Stimulated activated CD8-positive, alpha-beta memory T cell treated with anti-CD3 and anti-CD28 coated beads, Interleukin-7, amount 100 ng/mL, for 4 hours (primary cell): ENCODE results near the gene ACVR2B.

Source experiments
- DNase-seq, 2 donors: peaks; one replicate each; pipeline ENCODE4 v3.0.0-alpha.2; 2020; ENCODE audit warnings: low read depth in 2 of 2

ACVR2B gene

GRCh38 chr3:38458796-38459498 lies 5.3 kb downstream of the ACVR2B start:
- DNase-seq: no peak

DNA sequence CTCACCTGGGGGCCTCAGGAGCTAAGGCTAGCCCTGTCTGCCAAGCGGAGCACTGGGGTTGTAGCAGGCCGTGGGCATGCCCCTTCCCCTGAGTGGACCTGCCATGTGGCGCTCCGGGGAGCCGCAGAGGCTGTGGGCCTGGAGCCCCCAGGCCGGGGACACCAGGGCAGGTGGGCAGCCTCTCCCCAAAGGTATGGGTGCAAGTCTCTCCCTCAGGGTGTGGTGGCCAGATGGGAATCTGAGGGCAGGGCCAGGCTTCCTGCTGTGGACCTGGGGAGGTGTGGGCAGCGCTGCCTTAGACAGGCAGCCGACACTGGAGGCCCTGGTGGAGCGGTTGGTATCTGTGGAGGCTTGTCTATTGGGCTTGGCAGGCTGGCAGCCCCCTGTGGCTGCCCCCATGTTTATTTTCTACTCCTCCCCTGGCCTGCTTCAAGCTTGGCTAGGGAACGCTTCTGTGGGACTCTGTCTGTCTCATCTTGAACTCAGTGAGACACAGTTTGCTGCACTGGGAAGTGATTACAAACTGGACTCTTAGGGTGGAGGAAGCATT lies 5.9 kb downstream of the ACVR2B start:
- no peak for DNase-seq

- no peak for DNase-seq
These were observed 6.9 kb downstream of the ACVR2B start for GRCh38 chr3:38460377-38461270.

DNA sequence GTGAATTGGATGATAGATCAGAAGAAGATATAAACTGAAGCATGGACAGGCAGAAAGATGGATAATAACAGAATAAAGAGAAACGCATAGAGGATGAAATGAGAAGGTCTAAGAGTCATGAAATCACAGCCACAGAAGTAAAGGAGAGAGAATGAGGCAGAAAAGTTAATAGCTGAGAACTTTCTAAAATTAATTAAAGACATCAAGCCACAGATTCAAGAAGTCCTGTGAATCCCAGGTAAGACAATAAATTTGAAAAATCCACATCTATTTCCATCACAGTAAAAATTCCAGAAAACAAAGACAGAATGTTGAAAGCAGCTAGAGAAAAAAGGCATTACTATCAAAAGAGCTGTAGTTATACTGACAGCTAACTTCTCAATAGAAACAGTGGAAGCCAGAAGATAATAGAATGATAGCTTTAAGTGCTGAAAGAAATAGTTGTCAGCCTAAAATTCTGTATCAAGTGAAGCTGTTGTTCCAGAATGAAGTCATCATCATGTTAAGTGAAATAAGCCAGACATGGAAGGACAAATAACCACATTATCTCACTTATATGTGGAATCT lies 12.0 kb downstream of the ACVR2B start:
- no peak for DNase-seq

DNA sequence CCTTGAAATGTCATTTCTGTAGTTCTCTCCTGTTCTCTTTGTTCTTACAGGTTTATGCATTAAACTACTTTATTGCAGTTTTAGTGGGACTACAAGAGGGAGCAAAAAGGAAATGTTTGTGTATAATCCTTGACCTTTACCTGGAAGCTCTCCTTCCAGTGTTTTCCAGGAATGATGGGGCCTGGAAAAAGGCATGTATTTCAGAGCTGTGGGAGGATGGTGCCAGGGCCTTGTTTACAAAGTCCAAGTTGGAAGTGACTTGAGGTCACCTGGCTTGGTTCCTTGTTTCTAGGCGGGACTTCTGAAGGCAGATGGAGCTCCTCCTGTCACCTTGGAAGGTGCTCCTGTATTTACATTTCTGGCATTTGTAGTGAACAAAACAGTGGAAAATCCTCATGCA lies 15.1 kb downstream of the ACVR2B start:
- no peak for DNase-seq

DNA sequence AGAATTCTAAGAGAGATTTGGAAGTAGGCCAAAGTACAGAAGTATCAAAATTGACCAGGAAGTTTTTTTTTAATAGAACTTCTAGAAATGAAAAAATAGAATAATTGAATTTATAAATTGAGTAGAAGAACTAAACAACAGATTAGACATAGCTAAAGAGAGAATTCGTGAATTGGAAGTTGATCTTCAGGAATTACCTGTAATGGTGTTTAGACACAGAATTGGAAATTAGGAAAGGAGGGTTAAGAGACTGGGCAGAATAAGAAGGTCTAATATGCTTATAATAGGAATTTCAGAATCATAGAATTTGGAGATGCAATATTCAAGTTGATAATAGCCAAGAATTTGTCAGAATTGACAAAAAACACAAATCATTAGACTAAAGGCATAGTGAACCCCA lies 16.2 kb downstream of the ACVR2B start:
- no peak for DNase-seq

GRCh38 chr3:38471260-38471857 lies 17.7 kb downstream of the ACVR2B start:
- no peak for DNase-seq

DNA sequence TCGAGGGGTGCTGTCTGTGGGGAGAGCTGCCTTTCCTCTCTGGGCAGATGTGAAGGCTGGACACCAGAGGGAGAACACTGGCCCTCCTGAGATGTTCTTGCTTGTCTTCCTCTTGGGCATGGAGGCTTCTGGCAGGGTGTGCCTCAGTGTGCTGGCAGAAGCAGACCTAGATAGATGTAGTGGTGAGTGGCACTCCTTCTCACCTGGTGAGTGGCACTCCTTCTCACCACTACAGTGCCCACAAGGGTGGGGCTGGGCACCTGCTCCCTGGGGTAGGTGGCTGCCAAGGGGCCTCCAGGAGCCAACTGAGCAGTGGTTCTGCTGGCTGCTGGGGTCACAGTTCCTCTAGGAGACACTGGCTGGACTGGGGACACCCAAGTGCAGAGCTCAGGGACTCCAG lies 18.7 kb downstream of the ACVR2B start:
- DNase-seq: no peak

- no peak for DNase-seq
These were observed 19.5 kb downstream of the ACVR2B start for GRCh38 chr3:38473229-38473628.

DNA sequence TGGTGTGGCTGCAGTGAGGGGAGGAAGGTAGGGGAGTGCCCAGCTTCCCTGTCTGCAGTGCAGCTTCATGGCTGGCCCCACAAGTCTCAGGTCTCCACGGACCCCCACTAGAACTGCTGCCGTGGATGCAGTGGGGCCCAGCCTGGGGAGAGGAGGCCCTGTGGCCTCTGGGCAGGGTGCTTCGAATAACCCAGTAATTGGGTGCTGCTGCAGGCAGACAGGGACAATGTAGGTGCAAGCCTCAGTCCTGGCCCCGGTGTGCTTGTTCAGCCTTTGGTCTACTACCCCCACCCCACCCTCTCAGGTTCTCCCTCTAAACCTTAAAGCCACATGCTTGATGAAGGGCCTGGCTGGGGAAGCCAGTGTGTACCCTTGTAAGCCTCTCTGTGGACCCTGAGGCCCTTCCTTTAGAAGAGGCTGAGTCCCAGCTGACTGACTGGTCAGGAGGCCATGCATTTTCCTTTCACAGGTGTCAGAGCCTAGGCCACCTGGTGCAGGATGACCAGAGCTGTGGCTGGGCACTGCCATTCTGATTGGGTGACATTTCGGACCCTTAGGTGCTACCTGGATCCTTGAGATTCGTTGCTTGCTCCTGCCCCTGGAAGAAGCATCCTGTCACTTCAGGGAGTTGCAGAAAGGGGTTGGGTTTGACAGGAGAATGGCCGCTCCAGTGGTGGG lies 21.4 kb downstream of the ACVR2B start:
- no peak for DNase-seq

- DNase-seq: no peak
These were observed 22.0 kb downstream of the ACVR2B start for GRCh38 chr3:38475716-38476115.

- no peak for DNase-seq
These were observed 22.6 kb downstream of the ACVR2B start for GRCh38 chr3:38476157-38476756.

DNA sequence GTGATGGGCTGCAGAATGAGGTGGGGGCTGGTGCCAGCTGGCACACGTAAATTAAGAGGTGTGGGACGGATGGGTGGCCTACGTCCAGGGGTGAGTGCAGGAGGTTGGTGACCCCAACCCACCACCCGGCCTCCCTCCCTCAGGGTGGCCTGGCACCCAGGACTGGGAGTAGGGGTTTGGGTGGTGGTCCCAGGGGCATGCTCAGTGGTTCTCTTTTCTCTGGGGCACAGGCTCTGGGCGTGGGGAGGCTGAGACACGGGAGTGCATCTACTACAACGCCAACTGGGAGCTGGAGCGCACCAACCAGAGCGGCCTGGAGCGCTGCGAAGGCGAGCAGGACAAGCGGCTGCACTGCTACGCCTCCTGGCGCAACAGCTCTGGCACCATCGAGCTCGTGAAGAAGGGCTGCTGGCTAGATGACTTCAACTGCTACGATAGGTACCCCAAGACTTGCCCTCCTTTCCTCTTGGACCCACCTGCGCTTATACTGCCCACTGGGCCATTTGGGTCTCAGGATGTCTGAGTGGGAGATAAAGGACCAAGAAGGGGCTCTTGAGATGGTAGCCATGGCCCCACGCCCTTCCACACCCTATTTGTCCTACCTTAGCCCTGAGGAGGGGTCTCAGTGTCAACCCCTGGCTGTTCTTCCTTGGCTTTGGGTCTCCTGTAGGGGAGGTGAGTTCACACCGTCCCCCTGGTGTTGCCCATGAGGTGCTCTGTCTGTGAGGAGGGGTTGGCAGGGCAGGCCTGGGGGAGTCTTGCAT lies 23.5 kb downstream of the ACVR2B start:
- no peak for DNase-seq

GRCh38 chr3:38477839-38478450 lies 24.3 kb downstream of the ACVR2B start:
- no peak for DNase-seq

- DNase-seq: no peak
These were observed 25.2 kb downstream of the ACVR2B start for GRCh38 chr3:38478901-38479300.

- DNase-seq: no peak
These were observed 25.9 kb downstream of the ACVR2B start for GRCh38 chr3:38479431-38480092.

GRCh38 chr3:38480093-38480445 lies 26.4 kb downstream of the ACVR2B start:
- DNase-seq: no peak

- DNase-seq: no peak
These were observed 27.2 kb downstream of the ACVR2B start for GRCh38 chr3:38480930-38481329.

DNA sequence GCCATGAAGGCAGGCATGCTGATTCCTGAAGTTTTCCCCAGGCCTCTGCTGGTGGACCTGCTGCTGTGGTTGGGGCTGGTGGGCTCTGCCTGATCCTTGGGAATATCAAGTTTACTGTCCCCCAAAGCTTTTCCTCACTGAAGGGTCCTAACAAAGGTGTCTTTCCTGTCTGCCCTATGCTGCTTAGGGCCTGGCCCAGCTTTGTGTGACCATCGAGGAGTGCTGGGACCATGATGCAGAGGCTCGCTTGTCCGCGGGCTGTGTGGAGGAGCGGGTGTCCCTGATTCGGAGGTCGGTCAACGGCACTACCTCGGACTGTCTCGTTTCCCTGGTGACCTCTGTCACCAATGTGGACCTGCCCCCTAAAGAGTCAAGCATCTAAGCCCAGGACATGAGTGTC lies 29.3 kb downstream of the ACVR2B start:
- DNase-seq: no peak
